Neural cell (in vitro differentiated cells): Measurements from ENCODE around the gene CDK2AP2.
"Not testable (repeated sequence)": the region's sequence is repeated elsewhere in the genome, so short reads cannot be mapped to it uniquely, and the experiment has no call there.

Experiments used
- EP300 ChIP-seq: fragments of 450-650 bp; conservative IDR thresholded peaks from 2 replicates; pipeline ENCODE4 v1.6.1; 2014; ENCODE audit warnings: antibody characterized with exemption, mild to moderate bottlenecking, moderate library complexity; ENCODE audit not compliant: poor library complexity, severe bottlenecking
- EZH2 ChIP-seq: fragments of 200-600, 300-800 bp; shearing (Covaris generic), sonication (generic); IDR thresholded peaks from 2 replicates; pipeline ENCODE4 v1.6.1; 2014; ENCODE audit warnings: antibody characterized with exemption, low read length, borderline replicate concordance, mild to moderate bottlenecking; ENCODE audit not compliant: insufficient read depth, poor library complexity, severe bottlenecking
- MXI1 ChIP-seq: fragments of 450-650 bp; conservative IDR thresholded peaks from 2 replicates; pipeline ENCODE4 v1.6.1; 2014; ENCODE audit warnings: antibody characterized with exemption, mild to moderate bottlenecking; ENCODE audit not compliant: poor library complexity, severe bottlenecking
- POLR2AphosphoS5 ChIP-seq: IDR thresholded peaks from 2 replicates; pipeline ENCODE4 v1.6.1; 2012
- RAD21 ChIP-seq: fragments of 450-650 bp; conservative IDR thresholded peaks from 2 replicates; pipeline ENCODE4 v1.6.1; 2014; ENCODE audit warnings: antibody characterized with exemption, mild to moderate bottlenecking, moderate library complexity
- SMC3 ChIP-seq: fragments of 450-650 bp; conservative IDR thresholded peaks from 2 replicates; pipeline ENCODE4 v1.6.1; 2014; ENCODE audit warnings: antibody characterized with exemption, mild to moderate bottlenecking, moderate library complexity; ENCODE audit not compliant: poor library complexity
- TAF1 ChIP-seq: IDR thresholded peaks from 2 replicates; pipeline ENCODE4 v1.6.1; 2012; ENCODE audit warnings: low read depth
- TF ChIP-seq, protein P1 (sequence below): fragments of 450-650 bp; IDR thresholded peaks from 2 replicates; pipeline ENCODE4 v1.5.1; 2014; ENCODE audit warnings: antibody characterized with exemption, mild to moderate bottlenecking, moderate library complexity; ENCODE audit not compliant: poor library complexity, severe bottlenecking
- TF ChIP-seq, protein P2 (sequence below): IDR thresholded peaks from 2 replicates; pipeline ENCODE4 v1.6.1; 2012; ENCODE audit warnings: borderline replicate concordance

DNA sequence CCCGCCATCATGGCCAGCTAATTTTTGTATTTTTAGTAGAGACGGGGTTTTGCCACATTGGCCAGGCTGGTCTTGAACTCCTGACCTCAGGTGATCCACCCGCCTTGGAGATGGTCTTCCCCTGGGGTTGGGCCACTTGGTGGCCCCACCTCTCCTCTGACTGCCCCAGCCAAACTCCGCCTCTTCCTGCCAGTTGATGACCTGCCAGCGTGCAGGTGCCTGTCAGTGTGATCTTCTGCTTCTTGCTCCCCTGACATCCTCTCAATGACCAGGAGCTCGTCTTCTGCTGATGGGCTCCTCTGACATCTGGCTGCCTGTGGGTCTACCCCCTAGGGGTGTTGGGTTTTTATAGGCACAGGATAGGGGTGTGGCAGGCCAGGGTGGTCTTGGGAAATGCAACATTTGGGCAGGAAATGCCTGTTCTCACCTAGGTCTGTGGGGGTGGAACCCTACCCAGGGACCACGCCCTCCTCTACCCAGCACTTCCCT lies 22.0 kb downstream of the CDK2AP2 start:
- TF ChIP-seq SMC3, EP300, TAF1, POLR2AphosphoS5, RAD21, EZH2, MXI1: not testable (repeated sequence)
- TF ChIP-seq, protein P1, sequence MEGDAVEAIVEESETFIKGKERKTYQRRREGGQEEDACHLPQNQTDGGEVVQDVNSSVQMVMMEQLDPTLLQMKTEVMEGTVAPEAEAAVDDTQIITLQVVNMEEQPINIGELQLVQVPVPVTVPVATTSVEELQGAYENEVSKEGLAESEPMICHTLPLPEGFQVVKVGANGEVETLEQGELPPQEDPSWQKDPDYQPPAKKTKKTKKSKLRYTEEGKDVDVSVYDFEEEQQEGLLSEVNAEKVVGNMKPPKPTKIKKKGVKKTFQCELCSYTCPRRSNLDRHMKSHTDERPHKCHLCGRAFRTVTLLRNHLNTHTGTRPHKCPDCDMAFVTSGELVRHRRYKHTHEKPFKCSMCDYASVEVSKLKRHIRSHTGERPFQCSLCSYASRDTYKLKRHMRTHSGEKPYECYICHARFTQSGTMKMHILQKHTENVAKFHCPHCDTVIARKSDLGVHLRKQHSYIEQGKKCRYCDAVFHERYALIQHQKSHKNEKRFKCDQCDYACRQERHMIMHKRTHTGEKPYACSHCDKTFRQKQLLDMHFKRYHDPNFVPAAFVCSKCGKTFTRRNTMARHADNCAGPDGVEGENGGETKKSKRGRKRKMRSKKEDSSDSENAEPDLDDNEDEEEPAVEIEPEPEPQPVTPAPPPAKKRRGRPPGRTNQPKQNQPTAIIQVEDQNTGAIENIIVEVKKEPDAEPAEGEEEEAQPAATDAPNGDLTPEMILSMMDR: not testable (repeated sequence)
- TF ChIP-seq, protein P2, sequence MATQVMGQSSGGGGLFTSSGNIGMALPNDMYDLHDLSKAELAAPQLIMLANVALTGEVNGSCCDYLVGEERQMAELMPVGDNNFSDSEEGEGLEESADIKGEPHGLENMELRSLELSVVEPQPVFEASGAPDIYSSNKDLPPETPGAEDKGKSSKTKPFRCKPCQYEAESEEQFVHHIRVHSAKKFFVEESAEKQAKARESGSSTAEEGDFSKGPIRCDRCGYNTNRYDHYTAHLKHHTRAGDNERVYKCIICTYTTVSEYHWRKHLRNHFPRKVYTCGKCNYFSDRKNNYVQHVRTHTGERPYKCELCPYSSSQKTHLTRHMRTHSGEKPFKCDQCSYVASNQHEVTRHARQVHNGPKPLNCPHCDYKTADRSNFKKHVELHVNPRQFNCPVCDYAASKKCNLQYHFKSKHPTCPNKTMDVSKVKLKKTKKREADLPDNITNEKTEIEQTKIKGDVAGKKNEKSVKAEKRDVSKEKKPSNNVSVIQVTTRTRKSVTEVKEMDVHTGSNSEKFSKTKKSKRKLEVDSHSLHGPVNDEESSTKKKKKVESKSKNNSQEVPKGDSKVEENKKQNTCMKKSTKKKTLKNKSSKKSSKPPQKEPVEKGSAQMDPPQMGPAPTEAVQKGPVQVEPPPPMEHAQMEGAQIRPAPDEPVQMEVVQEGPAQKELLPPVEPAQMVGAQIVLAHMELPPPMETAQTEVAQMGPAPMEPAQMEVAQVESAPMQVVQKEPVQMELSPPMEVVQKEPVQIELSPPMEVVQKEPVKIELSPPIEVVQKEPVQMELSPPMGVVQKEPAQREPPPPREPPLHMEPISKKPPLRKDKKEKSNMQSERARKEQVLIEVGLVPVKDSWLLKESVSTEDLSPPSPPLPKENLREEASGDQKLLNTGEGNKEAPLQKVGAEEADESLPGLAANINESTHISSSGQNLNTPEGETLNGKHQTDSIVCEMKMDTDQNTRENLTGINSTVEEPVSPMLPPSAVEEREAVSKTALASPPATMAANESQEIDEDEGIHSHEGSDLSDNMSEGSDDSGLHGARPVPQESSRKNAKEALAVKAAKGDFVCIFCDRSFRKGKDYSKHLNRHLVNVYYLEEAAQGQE: not testable (repeated sequence)
